Measurements from ENCODE around the gene MZT2B. TPM values are rescaled to one million over a fixed set of nuclear protein-coding genes. Genes with fewer than 3 reads are reported as not detected.
"Not testable (repeated sequence)": the region's sequence is repeated elsewhere in the genome, so short reads cannot be mapped to it uniquely, and the experiment has no call there.

MZT2B gene
- total RNA-seq, 1 donor from 2014 or later, result 294 TPM

DNA sequence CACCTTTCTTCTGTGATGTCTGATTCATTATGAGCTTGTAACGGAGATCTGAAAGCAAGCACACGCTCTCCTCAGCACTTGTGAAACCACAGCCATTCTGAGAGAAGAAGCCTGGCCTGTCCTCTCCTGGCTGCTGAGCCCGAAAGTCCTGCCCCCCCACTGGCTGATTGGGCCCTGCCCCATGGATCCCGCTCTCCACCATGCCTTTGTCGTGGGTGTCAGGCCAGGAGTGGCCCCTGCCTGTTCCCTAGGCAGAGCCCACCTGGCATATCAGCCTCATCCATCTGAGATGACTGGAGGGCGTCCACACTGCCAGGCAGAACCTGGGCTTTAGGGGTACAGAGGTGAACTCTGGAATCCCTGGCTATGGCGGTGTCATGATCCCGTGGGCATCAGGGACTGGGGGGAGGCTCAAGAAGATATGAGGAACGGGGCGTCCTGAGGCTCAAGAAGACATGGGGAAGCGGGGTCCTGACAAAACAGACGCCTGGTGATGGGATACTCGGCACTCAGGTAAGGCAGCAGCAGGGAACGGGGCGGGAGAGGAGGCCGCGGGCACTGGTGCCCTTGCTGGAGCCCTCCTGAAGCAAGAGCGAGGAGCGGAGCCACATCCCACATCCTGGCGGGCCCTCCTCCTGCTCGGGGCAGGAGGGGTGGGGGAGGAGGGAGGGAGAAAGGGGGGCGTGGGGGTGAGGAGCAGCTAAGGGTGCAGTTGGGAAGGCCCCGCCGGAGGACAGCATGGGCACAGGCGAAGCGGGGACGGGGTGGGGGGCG lies 38.6 kb upstream of the MZT2B start:
- DNase-seq (ENCODE audit: low spot score); intact Hi-C loops (cut with micrococcal nuclease); H3K36me3 Mint-ChIP-seq (ENCODE audit: low read depth); H3K4me1 Mint-ChIP-seq (ENCODE audit: low read depth); H3K27ac Mint-ChIP-seq; H3K27me3 Mint-ChIP-seq (ENCODE audit: insufficient read depth); H3K9me3 Mint-ChIP-seq: not testable (repeated sequence)
- peak overlapping the region; percentile 80 for H3K4me3 Mint-ChIP-seq

DNA sequence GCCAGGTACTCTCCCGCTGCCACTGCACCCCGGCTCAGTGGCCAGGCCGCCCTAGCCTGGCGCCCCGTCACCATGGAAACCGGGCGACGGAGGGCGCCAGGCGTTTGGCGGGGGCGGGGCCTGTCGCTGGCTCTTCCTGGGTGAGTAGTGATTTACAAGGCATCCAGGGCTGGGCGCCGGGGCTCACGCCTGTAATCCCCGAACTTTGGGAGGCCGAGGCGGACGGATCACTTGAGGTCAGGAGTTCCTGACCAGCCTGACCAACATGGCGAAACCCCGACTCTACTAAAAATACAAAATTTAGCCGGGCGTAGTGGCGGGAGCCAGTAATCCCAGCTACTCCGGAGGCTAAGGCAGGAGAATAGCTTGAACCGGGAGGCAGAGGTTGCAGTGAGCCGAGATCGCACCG lies 37.1 kb upstream of the MZT2B start, which contains the start of gene CCDC74B:
Gene CCDC74B, minus strand, starts transcription at position 107 of the 409 bp plus-strand sequence. CDS start 116 bp downstream, outside the sequence.
- intact Hi-C loops (cut with micrococcal nuclease), result loop anchor here (5.0 kb wide), 1 partner anchor 37 kb away; the partner anchor contains the start of genes MZT2B and SMPD4
- not testable (repeated sequence) for H3K27me3 Mint-ChIP-seq (ENCODE audit: insufficient read depth); H3K36me3 Mint-ChIP-seq (ENCODE audit: low read depth); H3K9me3 Mint-ChIP-seq; H3K4me1 Mint-ChIP-seq (ENCODE audit: low read depth); H3K27ac Mint-ChIP-seq
- peak within 1 kb of the TSS; percentile 80 for H3K4me3 Mint-ChIP-seq
- DNase-seq (ENCODE audit: low spot score), result peak; percentile 42

DNA sequence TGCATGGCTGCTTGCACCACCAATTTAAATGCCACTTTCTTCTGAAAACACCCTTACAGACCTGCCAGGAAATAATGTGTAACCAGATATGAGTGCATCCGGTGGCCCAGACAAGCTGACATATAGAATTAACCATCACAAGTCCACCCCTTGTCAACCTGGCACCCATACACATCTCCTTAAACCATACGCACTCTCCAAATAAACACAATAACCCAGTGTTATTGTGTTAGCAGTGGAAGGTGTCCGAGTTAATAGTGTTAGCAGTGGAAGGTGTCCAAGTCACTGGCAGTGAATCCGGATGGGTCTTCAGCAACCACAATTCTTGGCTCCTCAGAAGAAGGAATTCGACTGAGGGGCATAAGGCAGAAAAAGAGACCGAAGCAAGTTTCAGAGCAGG lies 33.5 kb upstream of the MZT2B start:
- not testable (repeated sequence) for H3K9me3 Mint-ChIP-seq; H3K4me1 Mint-ChIP-seq (ENCODE audit: low read depth); H3K27ac Mint-ChIP-seq; H3K4me3 Mint-ChIP-seq; DNase-seq (ENCODE audit: low spot score); H3K36me3 Mint-ChIP-seq (ENCODE audit: low read depth); H3K27me3 Mint-ChIP-seq (ENCODE audit: insufficient read depth)
- intact Hi-C loops (cut with micrococcal nuclease), result loop anchor here (5.0 kb wide), 1 partner anchor 34 kb away; the partner anchor contains the start of genes MZT2B and SMPD4

DNA sequence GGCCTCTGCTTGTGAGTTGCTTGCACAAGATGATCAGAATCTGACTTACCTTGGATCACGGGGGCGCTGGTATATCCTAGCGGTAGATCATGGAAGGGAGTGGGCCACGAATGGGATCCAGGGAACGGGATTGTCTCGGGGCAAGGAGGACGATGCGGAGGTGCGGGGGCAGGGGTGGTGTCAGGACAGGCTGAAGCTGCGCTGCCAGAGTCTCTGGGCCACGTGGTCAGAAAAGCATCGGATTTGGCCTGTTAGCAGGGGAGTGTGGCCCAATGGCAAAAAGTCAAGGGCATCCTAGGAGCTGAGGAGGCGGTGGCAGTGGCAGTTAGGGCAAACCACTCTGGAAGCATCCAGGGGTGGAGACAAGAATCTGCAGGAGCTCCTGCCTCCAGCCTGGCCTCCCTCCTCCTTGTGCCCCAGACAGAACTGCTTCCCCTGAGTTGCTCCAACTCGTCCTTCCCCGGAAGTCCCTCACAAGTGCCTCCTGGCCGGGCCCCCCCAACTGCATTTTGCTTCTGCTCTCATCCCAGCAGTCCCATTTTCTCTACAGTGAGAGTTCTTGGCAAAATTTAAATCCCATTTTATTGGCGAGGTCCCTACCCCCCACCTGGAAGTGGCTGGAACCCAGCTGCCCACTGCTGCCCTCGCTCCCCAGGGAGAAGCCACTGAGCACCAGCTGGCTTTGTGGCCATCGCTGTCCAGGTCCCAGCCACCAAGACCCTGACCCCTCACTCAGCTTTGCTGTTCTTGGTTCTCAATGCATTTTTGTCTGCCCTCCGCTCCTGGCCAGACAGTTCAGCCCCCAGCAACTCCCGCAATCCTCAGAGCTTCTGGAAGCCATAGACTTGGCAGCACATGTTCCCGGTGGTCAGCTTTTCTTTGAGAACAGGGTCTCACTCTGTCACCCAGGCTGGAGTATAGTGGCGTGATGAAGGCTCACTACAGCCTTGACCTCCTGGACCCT lies 31.6 kb upstream of the MZT2B start:
- H3K27ac Mint-ChIP-seq, result no peak overlapping the region
- no peaks in the 10 kb centered on the region for H3K27me3 Mint-ChIP-seq (ENCODE audit: insufficient read depth)
- peaks cover 2% of the 10 kb centered on the region for H3K36me3 Mint-ChIP-seq (ENCODE audit: low read depth)
- no peaks in the 10 kb centered on the region for H3K9me3 Mint-ChIP-seq
- H3K4me3 Mint-ChIP-seq, result no peak overlapping the region
- intact Hi-C loops (cut with micrococcal nuclease), result no loop called here
- no peak for DNase-seq (ENCODE audit: low spot score)
- H3K4me1 Mint-ChIP-seq (ENCODE audit: low read depth), result no peaks in the 10 kb centered on the region

DNA sequence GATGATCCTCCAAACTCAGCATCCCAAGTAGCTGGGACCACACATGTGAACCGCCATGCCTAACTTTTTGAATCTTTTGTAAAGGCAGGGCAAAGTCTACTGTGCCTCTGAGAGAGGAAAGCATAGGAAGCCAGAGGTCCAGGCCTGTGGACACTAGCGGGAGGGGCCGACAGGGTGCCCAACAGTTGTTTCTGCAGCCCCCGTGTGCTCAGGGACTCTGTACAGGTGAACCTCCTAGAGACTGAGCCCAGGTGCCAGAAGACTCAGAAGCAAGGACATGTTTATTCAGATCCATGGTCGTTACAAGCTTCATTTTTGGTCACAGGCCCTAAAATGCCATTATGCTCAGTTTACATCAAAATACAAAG lies 30.9 kb upstream of the MZT2B start:
- H3K4me1 Mint-ChIP-seq (ENCODE audit: low read depth); H3K4me3 Mint-ChIP-seq; H3K27ac Mint-ChIP-seq; intact Hi-C loops (cut with micrococcal nuclease); H3K27me3 Mint-ChIP-seq (ENCODE audit: insufficient read depth); H3K36me3 Mint-ChIP-seq (ENCODE audit: low read depth); H3K9me3 Mint-ChIP-seq; DNase-seq (ENCODE audit: low spot score): not testable (repeated sequence)

DNA sequence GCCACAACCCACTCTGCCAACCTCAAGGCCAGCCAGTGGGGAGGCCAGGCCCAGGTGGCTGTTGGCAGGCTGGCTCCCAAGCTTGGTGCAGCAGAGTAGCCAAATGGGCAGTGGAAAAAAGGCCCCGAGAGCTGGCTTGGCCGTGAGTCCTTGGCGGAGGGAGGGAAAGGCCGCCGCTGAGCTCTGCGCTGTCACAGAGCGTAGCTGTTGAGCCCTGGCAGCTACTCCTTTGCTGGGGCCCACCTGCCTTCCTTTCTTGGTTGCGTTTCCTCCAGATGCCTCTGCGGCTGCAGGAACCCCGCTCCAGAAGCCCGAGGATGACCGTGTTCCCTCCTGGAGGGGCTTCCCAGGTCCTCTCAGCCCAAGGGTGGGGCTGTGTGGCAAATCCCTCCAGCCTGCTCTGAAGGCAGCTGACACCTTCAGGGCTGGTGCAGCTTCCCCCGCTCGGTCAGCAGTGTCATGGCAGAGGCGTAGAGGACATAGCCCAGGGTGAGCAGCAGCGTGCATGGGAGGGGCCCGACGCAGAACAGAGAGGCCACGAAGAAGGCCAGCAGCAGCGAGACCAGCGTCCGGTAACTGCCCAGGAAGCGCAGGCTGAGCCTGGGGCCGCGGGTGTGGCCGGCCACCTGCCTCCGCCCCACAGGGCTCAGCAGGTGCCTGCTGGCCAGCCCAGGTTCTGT lies 29.8 kb upstream of the MZT2B start:
- H3K36me3 Mint-ChIP-seq (ENCODE audit: low read depth); H3K4me3 Mint-ChIP-seq; H3K27ac Mint-ChIP-seq; DNase-seq (ENCODE audit: low spot score); H3K4me1 Mint-ChIP-seq (ENCODE audit: low read depth); H3K9me3 Mint-ChIP-seq; intact Hi-C loops (cut with micrococcal nuclease); H3K27me3 Mint-ChIP-seq (ENCODE audit: insufficient read depth): not testable (repeated sequence)

DNA sequence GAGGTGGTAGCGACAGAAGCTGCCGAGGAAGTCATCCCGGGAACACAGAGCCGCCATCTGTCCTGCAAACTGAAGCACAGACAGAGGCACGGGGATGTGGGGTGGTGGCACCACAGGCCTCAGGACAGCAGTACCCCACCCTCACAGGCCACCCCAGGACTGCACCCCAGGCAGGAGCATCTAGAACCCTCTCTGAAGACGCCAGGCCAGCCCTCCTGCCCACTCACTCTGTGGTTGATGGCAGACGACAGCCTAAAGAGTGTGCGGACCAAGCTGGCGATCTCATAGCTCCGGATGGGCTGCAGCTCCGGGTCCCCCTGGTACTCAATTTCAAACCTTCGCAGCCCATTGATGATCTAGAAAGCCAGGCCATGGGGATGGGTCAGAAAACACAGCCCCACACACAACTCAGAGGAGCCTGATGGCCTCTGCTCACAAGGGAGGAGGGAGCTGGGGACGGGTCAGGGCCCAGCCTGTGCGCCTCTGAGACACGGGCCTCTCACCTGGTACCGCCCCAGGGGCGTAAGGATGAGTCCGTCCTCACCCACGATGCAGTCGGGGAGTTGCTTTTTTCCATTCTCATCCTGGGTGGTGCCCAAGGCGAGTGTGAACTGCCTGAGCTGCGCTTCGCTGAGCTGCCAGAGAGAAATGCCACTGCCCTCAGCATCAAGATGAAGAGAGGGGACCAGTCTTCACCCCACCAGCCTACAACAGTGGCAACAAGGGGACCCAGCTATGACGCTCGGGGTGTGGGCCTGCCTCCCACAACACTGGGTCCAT lies 29.1 kb upstream of the MZT2B start:
- Mint-ChIP-seq H3K4me3 (no peak overlapping the region), H3K27ac (no peak overlapping the region), H3K27me3 (ENCODE audit: insufficient read depth) (no peaks in the 10 kb centered on the region), H3K36me3 (ENCODE audit: low read depth) (peaks cover 2% of the 10 kb centered on the region), H3K4me1 (ENCODE audit: low read depth) (peaks cover 2% of the 10 kb centered on the region), H3K9me3 (no peaks in the 10 kb centered on the region)
- no peak for DNase-seq (ENCODE audit: low spot score)
- intact Hi-C loops (cut with micrococcal nuclease), result no loop called here

DNA sequence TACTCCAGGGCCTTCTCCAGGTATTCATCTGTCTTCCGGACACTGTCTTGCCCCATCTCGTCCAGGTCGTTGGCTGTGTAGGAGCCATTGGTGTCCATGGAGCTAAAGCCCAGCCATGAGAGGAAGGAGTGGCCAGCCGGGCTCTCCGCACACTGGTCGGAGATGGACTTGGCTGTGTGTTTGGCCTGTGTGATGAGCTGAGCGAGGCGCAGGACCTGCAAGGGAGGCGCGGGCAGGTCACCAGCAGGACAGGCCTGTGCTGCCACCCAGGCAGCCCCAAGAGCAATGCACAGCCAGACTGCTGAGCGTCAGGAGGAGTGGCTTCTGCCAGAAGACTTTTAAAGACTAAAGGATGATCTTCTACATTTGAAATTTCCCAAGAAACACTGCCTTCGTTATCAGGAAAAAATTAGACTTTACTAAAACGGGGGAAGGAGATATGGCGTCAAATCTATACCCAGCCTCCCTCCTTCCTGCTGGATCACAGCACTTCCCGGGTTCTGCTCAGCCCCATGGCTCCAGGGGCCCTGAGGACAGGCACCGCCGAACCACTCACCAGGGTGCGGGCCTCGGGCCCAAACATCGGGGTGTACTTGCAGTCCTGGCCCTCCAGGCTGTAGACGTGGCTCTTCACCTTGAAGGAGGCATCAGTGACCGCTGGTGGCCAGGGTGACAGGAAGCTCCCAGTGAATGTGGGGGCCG lies 28.2 kb upstream of the MZT2B start:
- H3K36me3 Mint-ChIP-seq (ENCODE audit: low read depth); H3K9me3 Mint-ChIP-seq; H3K4me3 Mint-ChIP-seq; H3K27me3 Mint-ChIP-seq (ENCODE audit: insufficient read depth); H3K27ac Mint-ChIP-seq; H3K4me1 Mint-ChIP-seq (ENCODE audit: low read depth); intact Hi-C loops (cut with micrococcal nuclease); DNase-seq (ENCODE audit: low spot score): not testable (repeated sequence)

DNA sequence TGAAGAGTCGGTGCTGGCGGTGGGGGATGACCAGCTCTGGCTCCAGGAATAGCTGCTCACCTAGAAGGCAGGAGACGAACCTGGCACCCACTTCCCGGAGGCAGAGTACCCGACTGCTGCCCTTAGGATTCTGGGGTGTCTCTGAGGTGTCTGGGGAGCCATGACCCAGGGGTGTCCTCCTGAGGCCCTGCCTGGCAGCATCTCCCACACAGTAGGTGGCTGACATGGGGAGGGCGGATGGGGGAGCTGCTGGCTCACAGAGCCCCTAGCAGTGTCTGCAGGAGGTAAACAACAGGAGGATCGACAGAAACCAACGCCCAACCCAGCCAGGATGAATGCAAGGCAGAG lies 27.7 kb upstream of the MZT2B start:
- H3K27me3 Mint-ChIP-seq (ENCODE audit: insufficient read depth); intact Hi-C loops (cut with micrococcal nuclease); H3K27ac Mint-ChIP-seq; H3K4me1 Mint-ChIP-seq (ENCODE audit: low read depth); H3K4me3 Mint-ChIP-seq; H3K36me3 Mint-ChIP-seq (ENCODE audit: low read depth); DNase-seq (ENCODE audit: low spot score); H3K9me3 Mint-ChIP-seq: not testable (repeated sequence)

DNA sequence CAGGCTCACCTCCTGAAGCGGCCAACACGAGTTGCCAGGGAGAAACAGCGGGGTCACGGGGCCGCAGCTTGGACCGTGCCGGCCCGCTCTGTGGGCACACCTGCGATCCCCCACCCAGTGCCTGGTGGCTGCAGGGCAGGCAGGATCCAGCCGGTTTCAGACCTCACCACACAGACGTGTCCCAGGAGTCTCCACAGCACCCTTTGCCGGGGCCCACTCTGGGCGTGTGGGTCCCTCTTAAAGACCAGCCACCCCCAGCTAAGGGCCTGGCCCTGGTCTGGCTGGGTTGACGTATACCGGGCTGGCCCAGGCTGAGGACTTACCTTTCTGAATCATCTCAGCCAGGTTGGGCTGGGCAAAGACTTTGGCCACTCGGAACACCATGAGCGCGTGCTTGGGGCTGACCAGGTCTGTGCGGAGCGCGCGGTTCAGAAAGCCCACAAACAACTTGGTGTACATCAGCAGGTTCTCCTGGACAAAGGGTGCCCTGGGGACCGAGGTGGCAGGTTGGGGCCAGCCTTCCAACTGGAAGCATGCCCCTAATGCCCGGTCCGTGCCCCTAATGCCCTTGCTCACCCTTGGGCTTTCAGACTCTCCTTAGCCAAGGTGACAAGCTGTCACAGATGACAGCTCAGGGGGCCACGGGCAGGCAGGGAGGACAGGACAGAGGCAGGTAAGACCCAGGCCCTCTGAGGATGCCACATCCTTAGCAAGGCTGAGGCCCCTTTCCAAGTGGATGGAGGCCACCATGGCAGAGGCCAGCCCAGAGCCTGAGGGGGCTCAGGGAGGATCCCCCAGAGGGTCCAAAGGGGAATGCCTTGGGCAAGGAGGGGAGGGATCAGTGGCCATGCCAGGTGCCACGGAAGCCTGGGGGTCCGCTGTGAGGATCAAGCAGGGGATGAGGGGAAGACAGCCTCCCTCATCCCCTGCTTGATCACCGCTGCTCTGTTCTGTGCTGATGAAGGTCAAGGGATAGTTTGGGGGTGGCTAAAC lies 27.0 kb upstream of the MZT2B start:
- intact Hi-C loops (cut with micrococcal nuclease), result no loop called here

DNA sequence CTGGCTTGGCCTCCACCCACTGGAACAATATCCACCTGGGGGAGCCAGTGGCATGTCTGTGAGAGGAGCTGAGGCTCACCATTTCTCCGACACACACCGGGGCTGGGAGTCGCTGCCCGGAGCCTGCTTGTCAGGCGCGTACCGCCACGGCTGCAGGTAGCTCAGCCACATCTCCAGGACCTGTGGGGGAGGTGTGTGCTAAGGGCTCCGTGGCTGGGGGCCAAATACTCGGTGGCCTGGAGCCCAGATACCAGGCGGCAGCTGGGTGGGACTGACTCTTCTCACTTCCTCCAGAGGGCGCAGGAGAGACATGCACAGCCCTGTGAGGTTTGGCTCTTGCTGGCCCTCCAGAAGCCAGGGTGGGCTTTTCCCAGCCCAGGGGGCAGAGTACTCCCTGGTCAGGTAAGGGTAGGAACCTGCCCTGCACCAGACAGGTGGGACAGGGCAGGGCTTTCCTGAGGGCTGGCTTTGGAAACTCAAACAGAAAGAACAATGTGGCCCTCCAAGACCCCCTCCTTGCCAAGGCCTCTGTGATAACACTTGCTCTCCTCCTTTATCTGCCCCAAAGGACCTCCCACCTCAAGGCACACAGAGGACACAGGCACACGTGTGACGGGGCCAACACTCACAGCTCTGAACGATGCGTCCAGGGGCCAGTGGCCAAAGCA lies 26.0 kb upstream of the MZT2B start:
- not testable (repeated sequence) for H3K36me3 Mint-ChIP-seq (ENCODE audit: low read depth); H3K4me1 Mint-ChIP-seq (ENCODE audit: low read depth); H3K9me3 Mint-ChIP-seq; DNase-seq (ENCODE audit: low spot score); H3K27ac Mint-ChIP-seq; H3K4me3 Mint-ChIP-seq; H3K27me3 Mint-ChIP-seq (ENCODE audit: insufficient read depth)
- intact Hi-C loops (cut with micrococcal nuclease), result loop anchor here (1.0 kb wide), 1 partner anchor 176 kb away; no protein-coding TSS in a partner anchor

More for the DNA sequence above, 27.0 kb upstream of the MZT2B start:
- H3K27me3 Mint-ChIP-seq (ENCODE audit: insufficient read depth), result no peaks in the 10 kb centered on the region
- no peak overlapping the region for H3K27ac Mint-ChIP-seq
- no peak overlapping the region for H3K4me3 Mint-ChIP-seq
- H3K4me1 Mint-ChIP-seq (ENCODE audit: low read depth), result peaks cover 8% of the 10 kb centered on the region
- DNase-seq (ENCODE audit: low spot score), result no peak
- no peaks in the 10 kb centered on the region for H3K9me3 Mint-ChIP-seq
- H3K36me3 Mint-ChIP-seq (ENCODE audit: low read depth), result peaks cover 2% of the 10 kb centered on the region
